ENCODE results near the gene HAX1. TPM values are rescaled to one million over a fixed set of nuclear protein-coding genes. Genes with fewer than 3 reads are reported as not detected.
"Not testable (repeated sequence)": the region's sequence is repeated elsewhere in the genome, so short reads cannot be mapped to it uniquely, and the experiment has no call there.

Gene HAX1
- polyA plus RNA-seq, 1 donor from 2014 or later = 126 TPM

DNA sequence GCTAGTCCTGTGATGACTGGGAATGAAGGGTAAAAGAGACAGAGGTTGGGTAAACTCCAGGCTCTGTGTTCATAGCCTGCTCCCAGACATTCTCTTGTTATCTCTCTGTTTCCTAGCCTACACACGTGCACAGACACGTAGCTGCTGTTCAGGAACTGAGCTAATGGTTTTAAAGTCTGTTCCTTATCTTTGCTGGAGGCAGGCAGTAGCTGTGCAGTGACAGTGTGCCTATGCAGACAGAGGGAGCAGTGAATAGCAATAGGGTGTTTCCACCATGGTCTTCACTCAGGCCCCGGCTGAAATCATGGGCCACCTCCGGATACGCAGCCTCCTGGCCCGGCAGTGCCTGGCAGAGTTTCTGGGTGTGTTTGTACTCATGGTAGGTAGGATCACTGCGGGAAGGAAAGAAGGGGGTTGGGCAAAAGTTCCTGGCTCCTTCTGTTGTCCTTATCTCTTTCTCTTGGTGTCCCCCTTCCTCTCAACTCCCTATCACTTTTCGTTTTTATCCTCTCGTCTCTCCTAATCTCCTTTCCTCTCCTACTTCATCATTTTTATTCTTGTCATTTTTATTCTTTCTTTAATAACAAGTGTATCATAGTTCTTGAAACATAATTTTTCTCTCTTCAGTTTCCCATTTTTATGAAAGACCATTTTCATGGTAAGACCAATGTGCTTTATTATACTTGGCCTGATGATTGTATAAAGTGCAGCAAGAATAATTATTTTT is 48.6 kb downstream of the HAX1 start, which contains the start of gene AQP10:
AQP10 (plus strand) TSS at position 212 of the 727 bp plus-strand sequence; CDS start at position 275, 63 bp downstream.
- H3F3A ChIP-seq (ENCODE audit: insufficient read depth, low read length, poor library complexity, severe bottlenecking) = no peaks in the 10 kb centered on the region
- TF ChIP-seq POLR2AphosphoS5 (IDR thresholded peaks at IDR 0.05) (no peak), SMC3 (conservative IDR thresholded peaks at IDR 0.05; ENCODE audit: poor library complexity) (no peak), EZH2 (IDR thresholded peaks at IDR 0.05; ENCODE audit: borderline replicate concordance, insufficient read depth, low read length, poor library complexity, severe bottlenecking) (no peak), TAF1 (IDR thresholded peaks at IDR 0.05; ENCODE audit: low read depth) (no peak), EP300 (conservative IDR thresholded peaks at IDR 0.05; ENCODE audit: poor library complexity, severe bottlenecking) (no peak), RAD21 (conservative IDR thresholded peaks at IDR 0.05) (no peak), MXI1 (conservative IDR thresholded peaks at IDR 0.05; ENCODE audit: poor library complexity, severe bottlenecking) (no peak)
- TF ChIP-seq, protein P1, sequence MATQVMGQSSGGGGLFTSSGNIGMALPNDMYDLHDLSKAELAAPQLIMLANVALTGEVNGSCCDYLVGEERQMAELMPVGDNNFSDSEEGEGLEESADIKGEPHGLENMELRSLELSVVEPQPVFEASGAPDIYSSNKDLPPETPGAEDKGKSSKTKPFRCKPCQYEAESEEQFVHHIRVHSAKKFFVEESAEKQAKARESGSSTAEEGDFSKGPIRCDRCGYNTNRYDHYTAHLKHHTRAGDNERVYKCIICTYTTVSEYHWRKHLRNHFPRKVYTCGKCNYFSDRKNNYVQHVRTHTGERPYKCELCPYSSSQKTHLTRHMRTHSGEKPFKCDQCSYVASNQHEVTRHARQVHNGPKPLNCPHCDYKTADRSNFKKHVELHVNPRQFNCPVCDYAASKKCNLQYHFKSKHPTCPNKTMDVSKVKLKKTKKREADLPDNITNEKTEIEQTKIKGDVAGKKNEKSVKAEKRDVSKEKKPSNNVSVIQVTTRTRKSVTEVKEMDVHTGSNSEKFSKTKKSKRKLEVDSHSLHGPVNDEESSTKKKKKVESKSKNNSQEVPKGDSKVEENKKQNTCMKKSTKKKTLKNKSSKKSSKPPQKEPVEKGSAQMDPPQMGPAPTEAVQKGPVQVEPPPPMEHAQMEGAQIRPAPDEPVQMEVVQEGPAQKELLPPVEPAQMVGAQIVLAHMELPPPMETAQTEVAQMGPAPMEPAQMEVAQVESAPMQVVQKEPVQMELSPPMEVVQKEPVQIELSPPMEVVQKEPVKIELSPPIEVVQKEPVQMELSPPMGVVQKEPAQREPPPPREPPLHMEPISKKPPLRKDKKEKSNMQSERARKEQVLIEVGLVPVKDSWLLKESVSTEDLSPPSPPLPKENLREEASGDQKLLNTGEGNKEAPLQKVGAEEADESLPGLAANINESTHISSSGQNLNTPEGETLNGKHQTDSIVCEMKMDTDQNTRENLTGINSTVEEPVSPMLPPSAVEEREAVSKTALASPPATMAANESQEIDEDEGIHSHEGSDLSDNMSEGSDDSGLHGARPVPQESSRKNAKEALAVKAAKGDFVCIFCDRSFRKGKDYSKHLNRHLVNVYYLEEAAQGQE (IDR thresholded peaks at IDR 0.05; ENCODE audit: borderline replicate concordance) = no peak
- TF ChIP-seq, protein P2, sequence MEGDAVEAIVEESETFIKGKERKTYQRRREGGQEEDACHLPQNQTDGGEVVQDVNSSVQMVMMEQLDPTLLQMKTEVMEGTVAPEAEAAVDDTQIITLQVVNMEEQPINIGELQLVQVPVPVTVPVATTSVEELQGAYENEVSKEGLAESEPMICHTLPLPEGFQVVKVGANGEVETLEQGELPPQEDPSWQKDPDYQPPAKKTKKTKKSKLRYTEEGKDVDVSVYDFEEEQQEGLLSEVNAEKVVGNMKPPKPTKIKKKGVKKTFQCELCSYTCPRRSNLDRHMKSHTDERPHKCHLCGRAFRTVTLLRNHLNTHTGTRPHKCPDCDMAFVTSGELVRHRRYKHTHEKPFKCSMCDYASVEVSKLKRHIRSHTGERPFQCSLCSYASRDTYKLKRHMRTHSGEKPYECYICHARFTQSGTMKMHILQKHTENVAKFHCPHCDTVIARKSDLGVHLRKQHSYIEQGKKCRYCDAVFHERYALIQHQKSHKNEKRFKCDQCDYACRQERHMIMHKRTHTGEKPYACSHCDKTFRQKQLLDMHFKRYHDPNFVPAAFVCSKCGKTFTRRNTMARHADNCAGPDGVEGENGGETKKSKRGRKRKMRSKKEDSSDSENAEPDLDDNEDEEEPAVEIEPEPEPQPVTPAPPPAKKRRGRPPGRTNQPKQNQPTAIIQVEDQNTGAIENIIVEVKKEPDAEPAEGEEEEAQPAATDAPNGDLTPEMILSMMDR (IDR thresholded peaks at IDR 0.05; ENCODE audit: poor library complexity, severe bottlenecking) = no peak
- no peaks in the 10 kb centered on the region for H4K20me1 ChIP-seq (ENCODE audit: insufficient read depth)
- H3K36me3 ChIP-seq (ENCODE audit: insufficient read depth, low read length) = no peaks in the 10 kb centered on the region
- H3K4me2 ChIP-seq (ENCODE audit: low read length) = no peak within 1 kb of the TSS
- no peaks in the 10 kb centered on the region for H3K9me2 ChIP-seq (ENCODE audit: insufficient read depth, low read length)
- no peak within 1 kb of the TSS for H3K27ac ChIP-seq (ENCODE audit: low read length)
- H3K4me3 ChIP-seq (ENCODE audit: low read length) = no peak within 1 kb of the TSS
- H3K79me2 ChIP-seq (replicated peaks; ENCODE audit: insufficient read depth, low read length) = no peaks in the 10 kb centered on the region
- no peaks in the 10 kb centered on the region for H3K27me3 ChIP-seq (ENCODE audit: insufficient read depth, low read depth, low read length)
- no peaks in the 10 kb centered on the region for H3K9me3 ChIP-seq (ENCODE audit: low read length)
- no peak within 1 kb of the TSS for H3K9ac ChIP-seq (ENCODE audit: low read length)
- H2AFZ ChIP-seq (ENCODE audit: low read depth, low read length) = no peak within 1 kb of the TSS

DNA sequence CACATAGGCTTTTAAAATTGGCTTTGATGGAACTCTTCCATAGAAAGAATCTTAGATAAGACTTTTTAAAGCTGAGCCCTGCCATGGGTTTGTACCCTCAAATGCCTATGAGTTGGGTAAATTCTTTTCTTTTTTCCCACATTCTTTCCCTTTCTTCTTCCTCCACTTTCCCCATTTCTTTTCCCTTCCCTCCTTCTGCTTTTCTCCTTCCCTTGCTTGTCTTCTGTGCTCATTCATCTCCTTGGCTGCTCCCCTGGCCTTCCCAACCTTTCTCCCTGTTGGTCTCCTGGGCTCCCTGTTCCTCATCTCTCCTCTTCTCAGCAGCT is 49.1 kb downstream of the HAX1 start:
- H2AFZ ChIP-seq (ENCODE audit: low read depth, low read length) = not testable (repeated sequence)

More for the DNA sequence above, 49.1 kb downstream of the HAX1 start:
- not testable (repeated sequence) for H4K20me1 ChIP-seq (ENCODE audit: insufficient read depth); H3K4me3 ChIP-seq (ENCODE audit: low read length); H3K9ac ChIP-seq (ENCODE audit: low read length); H3K9me3 ChIP-seq (ENCODE audit: low read length); H3K9me2 ChIP-seq (ENCODE audit: insufficient read depth, low read length); H3K4me2 ChIP-seq (ENCODE audit: low read length); H3K27ac ChIP-seq (ENCODE audit: low read length); H3F3A ChIP-seq (ENCODE audit: insufficient read depth, low read length, poor library complexity, severe bottlenecking); H3K27me3 ChIP-seq (ENCODE audit: insufficient read depth, low read depth, low read length); H3K36me3 ChIP-seq (ENCODE audit: insufficient read depth, low read length); H3K79me2 ChIP-seq (replicated peaks; ENCODE audit: insufficient read depth, low read length)
